Loucy (cell line): Measurements from ENCODE around the gene SQSTM1.

ENCODE experiments used
- EZH2phosphoT487 ChIP-seq: fragments of 200-600 bp; IDR thresholded peaks from 2 replicates; pipeline ENCODE4 v1.6.1; 2018; ENCODE audit warnings: antibody characterized with exemption, mild to moderate bottlenecking, moderate library complexity, borderline replicate concordance
- TF ChIP-seq, protein P1 (sequence below): fragments of 200-600 bp; sonication (generic); conservative IDR thresholded peaks from 2 replicates; pipeline ENCODE4 v1.5.1; 2014; ENCODE audit warnings: mild to moderate bottlenecking, antibody characterized with exemption, low read length

DNA sequence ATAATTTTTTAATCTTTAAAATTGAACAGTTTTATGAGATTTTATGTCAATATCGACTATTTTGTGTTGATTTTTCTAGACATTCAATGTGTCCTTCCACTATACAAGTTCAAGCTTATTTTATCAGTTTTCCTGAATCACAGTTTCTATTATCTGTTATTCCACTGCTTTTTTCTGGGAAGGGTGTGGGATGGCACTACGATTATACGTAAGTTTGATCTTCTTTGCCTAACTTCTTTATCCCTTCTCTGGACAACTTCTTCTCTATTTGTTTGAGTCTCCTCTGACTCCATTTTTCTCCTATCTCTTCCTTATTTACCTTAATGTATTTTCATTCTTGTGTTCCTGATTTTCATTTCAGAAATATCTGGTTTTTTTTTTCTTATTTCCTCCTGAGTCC, 62.5 kb downstream of the SQSTM1 start:
- TF ChIP-seq, protein P1, sequence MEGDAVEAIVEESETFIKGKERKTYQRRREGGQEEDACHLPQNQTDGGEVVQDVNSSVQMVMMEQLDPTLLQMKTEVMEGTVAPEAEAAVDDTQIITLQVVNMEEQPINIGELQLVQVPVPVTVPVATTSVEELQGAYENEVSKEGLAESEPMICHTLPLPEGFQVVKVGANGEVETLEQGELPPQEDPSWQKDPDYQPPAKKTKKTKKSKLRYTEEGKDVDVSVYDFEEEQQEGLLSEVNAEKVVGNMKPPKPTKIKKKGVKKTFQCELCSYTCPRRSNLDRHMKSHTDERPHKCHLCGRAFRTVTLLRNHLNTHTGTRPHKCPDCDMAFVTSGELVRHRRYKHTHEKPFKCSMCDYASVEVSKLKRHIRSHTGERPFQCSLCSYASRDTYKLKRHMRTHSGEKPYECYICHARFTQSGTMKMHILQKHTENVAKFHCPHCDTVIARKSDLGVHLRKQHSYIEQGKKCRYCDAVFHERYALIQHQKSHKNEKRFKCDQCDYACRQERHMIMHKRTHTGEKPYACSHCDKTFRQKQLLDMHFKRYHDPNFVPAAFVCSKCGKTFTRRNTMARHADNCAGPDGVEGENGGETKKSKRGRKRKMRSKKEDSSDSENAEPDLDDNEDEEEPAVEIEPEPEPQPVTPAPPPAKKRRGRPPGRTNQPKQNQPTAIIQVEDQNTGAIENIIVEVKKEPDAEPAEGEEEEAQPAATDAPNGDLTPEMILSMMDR = no peak
- no peak for TF ChIP-seq EZH2phosphoT487
